K562 (cell line): ENCODE results near the gene LEO1. TPM values are rescaled to one million over a fixed set of nuclear protein-coding genes. Genes with fewer than 3 reads are reported as not detected.

ENCODE experiments used
- MGA ChIP-seq: fragments of 450-650 bp; IDR thresholded peaks from 2 replicates; pipeline ENCODE4 v1.6.1; 2016; ENCODE audit warnings: mild to moderate bottlenecking, moderate library complexity
- NCOA2 ChIP-seq, 2 experiments: fragments of 450-650 bp; IDR thresholded peaks; 2 replicates each; pipeline ENCODE4 v1.6.1; 2018; ENCODE audit warnings: mild to moderate bottlenecking in 2 of 2, moderate library complexity in 1 of 2; ENCODE audit not compliant: partially characterized antibody in 2 of 2
- NFXL1 ChIP-seq: fragments of 450-650 bp; formaldehyde crosslinking; IDR thresholded peaks from 2 replicates; pipeline ENCODE4 v1.4.0; 2021; ENCODE audit warnings: mild to moderate bottlenecking
- NR0B1 ChIP-seq: fragments of 450-650 bp; IDR thresholded peaks from one replicate; pipeline ENCODE4 v1.6.1; 2018; ENCODE audit warnings: mild to moderate bottlenecking, moderate library complexity; ENCODE audit not compliant: partially characterized antibody
- PURB ChIP-seq: sonication (generic); formaldehyde crosslinking; IDR thresholded peaks from 2 replicates; pipeline ENCODE4 v1.9.0; 2021; ENCODE audit warnings: low read depth, mild to moderate bottlenecking, missing genetic modification reagents
- RERE ChIP-seq: sonication (generic); formaldehyde crosslinking; IDR thresholded peaks from 2 replicates; pipeline ENCODE4 v1.8.0; 2023; ENCODE audit warnings: missing genetic modification reagents, mild to moderate bottlenecking, borderline replicate concordance
- SP1 ChIP-seq: sonication (generic); formaldehyde crosslinking; IDR thresholded peaks from 2 replicates; pipeline ENCODE4 v1.8.1; 2022; ENCODE audit warnings: mild to moderate bottlenecking, missing genetic modification reagents
- ZNF41 ChIP-seq: fragments of 250-450 bp; sonication (Bioruptor Pico); conservative IDR thresholded peaks from 2 replicates; pipeline ENCODE4 v1.4.0; 2020; ENCODE audit warnings: mild to moderate bottlenecking
- polyA plus RNA-seq, 8 experiments: library from polyadenylated mRNA; depleted of rRNA in 4 of 8; stranded (reverse) in 5 of 8; unstranded in 3 of 8; fragments of >200 nt; fragmentation: Nextera tagmentation in 2 of 8; fragmentation: Illumina TruSeq in 1 of 8; extraction: Ambion mirVana in 2 of 8; extraction: Trizol in 1 of 8; gene quantifications; 2 replicates each; pipeline versions ENCODE4 v1.2.1 to v1.2.3, GENCODE V29; 2011 to 2014; ENCODE audit warnings: inconsistent platforms in 1 of 8, missing spikeins in 1 of 8
- total RNA-seq, 7 experiments: library from RNA; depleted of rRNA in 6 of 7; stranded (reverse); fragments of >200 nt in 6 of 7; fragmentation: Illumina TruSeq in 2 of 7; extraction: Trizol in 2 of 7; gene quantifications; 2 replicates each; pipeline versions ENCODE4 v1.2.1 to v1.2.3, GENCODE V29; 2011 to 2021; ENCODE audit warnings: low replicate concordance in 1 of 7

The LEO1 gene
- total and polyA plus RNA-seq, 9 of the 15 experiments (the other 6 are each of a cell fraction or from before 2014, with no cell fraction given): 8.4 to 48.3 (median 37.9) TPM

- TF ChIP-seq NFXL1 (CRISPR knock-in tag) (no peak), NR0B1 (no peak), SP1 (CRISPR knock-in tag) (no peak), MGA (no peak), ZNF41 (CRISPR knock-in tag) (no peak), NCOA2 (IDR thresholded peaks at IDR 0.05; ENCODE audit: partially characterized antibody in 2 of 2) (no peak), RERE (CRISPR knock-in tag) (no peak), PURB (CRISPR knock-in tag) (no peak)
Measured at GRCh38 chr15:51982013-51982769, 10.6 kb upstream of the LEO1 start (continued).
